Activated CD8-positive, alpha-beta memory T cell treated with anti-CD3 and anti-CD28 coated beads, Interleukin-2, amount 50 U/mL, for 24 hours (primary cell): ENCODE data around the gene A4GALT.

Source experiments
- DNase-seq: peaks from one replicate; pipeline ENCODE4 v3.0.0-alpha.2; 2020; ENCODE audit errors: extremely low read depth

A4GALT gene

GRCh38 chr22:42649246-42650099 lies 71.2 kb downstream of the A4GALT start, which contains the start of gene CYB5R3:
CYB5R3 (minus strand) TSS chr22:42649392; CDS start chr22:42649315, 77 bp downstream.
- DNase-seq = peak; percentile 27

GRCh38 chr22:42648368-42649245 lies 72.1 kb downstream of the A4GALT start:
- DNase-seq = no peak

- no peak for DNase-seq
These were observed 72.7 kb downstream of the A4GALT start for GRCh38 chr22:42648017-42648367.

GRCh38 chr22:42646569-42647525 lies 73.8 kb downstream of the A4GALT start:
- no peak for DNase-seq

- DNase-seq = no peak
These were observed 74.6 kb downstream of the A4GALT start for GRCh38 chr22:42645938-42646568.

GRCh38 chr22:42645341-42645937 lies 75.2 kb downstream of the A4GALT start:
- DNase-seq = no peak

GRCh38 chr22:42644422-42645340 lies 76.0 kb downstream of the A4GALT start:
- no peak for DNase-seq

- no peak for DNase-seq
These were observed 76.8 kb downstream of the A4GALT start for GRCh38 chr22:42643634-42644421.

- DNase-seq = no peak
These were observed 77.7 kb downstream of the A4GALT start for GRCh38 chr22:42642806-42643633.
